H9 (cell line): ENCODE data around the gene NINL. TPM values are rescaled to one million over a fixed set of nuclear protein-coding genes. Genes with fewer than 3 reads are reported as not detected.
A peak's percentile ranks its signal among the peaks of the same experiment; 100 is the strongest.

Source experiments
- DNase-seq: peaks from one replicate; pipeline ENCODE4 v3.0.0-alpha.2; 2017
- H2AFZ ChIP-seq: one replicate; pipeline ENCODE4 v1.6.1; 2013; ENCODE audit warnings: mild to moderate bottlenecking, low read length, control low read depth, moderate library complexity
- H2AK5ac ChIP-seq: 2 replicates; pipeline ENCODE4 v1.6.1; 2013; ENCODE audit warnings: low read length, control low read depth, mixed read lengths; ENCODE audit not compliant: insufficient read length
- H2BK120ac ChIP-seq: one replicate; pipeline ENCODE4 v1.6.1; 2013; ENCODE audit warnings: low read depth, mild to moderate bottlenecking, low read length, control low read depth, inconsistent platforms; ENCODE audit not compliant: poor library complexity, severe bottlenecking
- H2BK12ac ChIP-seq: 2 replicates; pipeline ENCODE4 v1.6.1; 2013; ENCODE audit warnings: low read length, control low read depth, mixed read lengths, low read depth; ENCODE audit not compliant: insufficient read length
- H2BK15ac ChIP-seq: 2 replicates; pipeline ENCODE4 v1.6.1; 2013; ENCODE audit warnings: low read depth, low read length, control low read depth
- H2BK20ac ChIP-seq: one replicate; pipeline ENCODE4 v1.6.1; 2013; ENCODE audit warnings: low read depth, mild to moderate bottlenecking, low read length, control low read depth, inconsistent platforms; ENCODE audit not compliant: poor library complexity, severe bottlenecking
- H2BK5ac ChIP-seq: 2 replicates; pipeline ENCODE4 v1.6.1; 2013; ENCODE audit warnings: low read length, control low read depth, mixed read lengths; ENCODE audit not compliant: insufficient read length
- H3K14ac ChIP-seq: 2 replicates; pipeline ENCODE4 v1.6.1; 2013; ENCODE audit warnings: low read length, control low read depth; ENCODE audit not compliant: insufficient read depth
- H3K18ac ChIP-seq: 2 replicates; pipeline ENCODE4 v1.6.1; 2013; ENCODE audit warnings: low read depth, mild to moderate bottlenecking, mixed read lengths, low read length, control low read depth; ENCODE audit not compliant: insufficient read length
- H3K23ac ChIP-seq: 2 replicates; pipeline ENCODE4 v1.6.1; 2013; ENCODE audit warnings: low read length, control low read depth, mixed read lengths, low read depth; ENCODE audit not compliant: insufficient read length
- H3K23me2 ChIP-seq: 2 replicates; pipeline ENCODE4 v1.6.1; 2013; ENCODE audit warnings: low read depth, mild to moderate bottlenecking, mixed read lengths, low read length, control low read depth; ENCODE audit not compliant: insufficient read length, poor library complexity, severe bottlenecking
- H3K27ac ChIP-seq: 2 replicates; pipeline ENCODE4 v1.5.1; 2013; ENCODE audit warnings: low read length, control low read depth, mixed read lengths, low read depth; ENCODE audit not compliant: insufficient read length
- H3K27me3 ChIP-seq: 2 replicates; pipeline ENCODE4 v1.6.1; 2013; ENCODE audit warnings: low read length, control low read depth, inconsistent platforms; ENCODE audit not compliant: insufficient read depth
- H3K4ac ChIP-seq: 2 replicates; pipeline ENCODE4 v1.6.1; 2013; ENCODE audit warnings: low read depth, mild to moderate bottlenecking, control low read depth, inconsistent platforms, low read length, moderate library complexity
- H3K4me1 ChIP-seq: 2 replicates; pipeline ENCODE4 v1.6.1; 2013; ENCODE audit warnings: low read length, control low read depth, inconsistent platforms; ENCODE audit not compliant: insufficient read depth
- H3K4me2 ChIP-seq: 2 replicates; pipeline ENCODE4 v1.6.1; 2013; ENCODE audit warnings: low read length, control low read depth, mixed read lengths; ENCODE audit not compliant: insufficient read length, insufficient read depth
- H3K56ac ChIP-seq: 2 replicates; pipeline ENCODE4 v1.6.1; 2013; ENCODE audit warnings: low read depth, mild to moderate bottlenecking, mixed read lengths, low read length, control low read depth; ENCODE audit not compliant: insufficient read length
- H3K79me1 ChIP-seq: 2 replicates; pipeline ENCODE4 v1.6.1; 2013; ENCODE audit warnings: low read depth, mild to moderate bottlenecking, moderate library complexity, low read length, control low read depth, inconsistent platforms; ENCODE audit not compliant: insufficient read depth, poor library complexity, severe bottlenecking
- H3K79me2 ChIP-seq: 2 replicates; pipeline ENCODE4 v1.6.1; 2013; ENCODE audit warnings: low read length, control low read depth, inconsistent platforms; ENCODE audit not compliant: insufficient read depth
- H3K9ac ChIP-seq: 2 replicates; pipeline ENCODE4 v1.6.1; 2013; ENCODE audit warnings: low read length, control low read depth, mixed read lengths; ENCODE audit not compliant: insufficient read length; ENCODE audit errors: extremely low read depth
- H3K9me3 ChIP-seq: one replicate; pipeline ENCODE4 v1.6.1; 2013; ENCODE audit warnings: low read depth, low read length, inconsistent platforms; ENCODE audit not compliant: control insufficient read depth
- H3T11ph ChIP-seq: one replicate; pipeline ENCODE4 v1.6.1; 2013; ENCODE audit warnings: mild to moderate bottlenecking, low read length, control low read depth, inconsistent platforms
- H4K20me1 ChIP-seq: one replicate; pipeline ENCODE4 v1.6.1; 2013; ENCODE audit not compliant: control insufficient read depth, insufficient read length, insufficient read depth
- H4K5ac ChIP-seq: 2 replicates; pipeline ENCODE4 v1.6.1; 2013; ENCODE audit warnings: low read depth, mild to moderate bottlenecking, mixed read lengths, low read length, control low read depth; ENCODE audit not compliant: insufficient read length
- H4K8ac ChIP-seq: replicated peaks from 2 replicates; pipeline ENCODE4 v1.6.1; 2013; ENCODE audit warnings: low read length, control low read depth, mixed read lengths, low read depth; ENCODE audit not compliant: insufficient read length
- H4K91ac ChIP-seq: 2 replicates; pipeline ENCODE4 v1.6.1; 2013; ENCODE audit warnings: low read depth, mild to moderate bottlenecking, moderate library complexity, mixed read lengths, low read length, control low read depth; ENCODE audit not compliant: insufficient read length
- H3K27ac Mint-ChIP-seq, 3 experiments: 2 replicates in 2 of 3; 3 replicates in 1 of 3; pipeline ENCODE4 v1.8.0; 2020 to 2021; ENCODE audit warnings: mixed read lengths in 3 of 3, mild to moderate bottlenecking in 1 of 3, moderate library complexity in 1 of 3
- H3K27me3 Mint-ChIP-seq: 2 replicates; pipeline ENCODE4 v1.8.0; 2021; ENCODE audit warnings: low read depth, mild to moderate bottlenecking, moderate library complexity, mixed read lengths
- H3K36me3 Mint-ChIP-seq, 3 experiments: 2 replicates in 2 of 3; 3 replicates in 1 of 3; pipeline ENCODE4 v1.8.0; 2020 to 2021; ENCODE audit warnings: low read depth in 3 of 3, mixed read lengths in 3 of 3; ENCODE audit not compliant: insufficient read depth in 1 of 3
- H3K4me1 Mint-ChIP-seq, 2 experiments: 2 replicates each; pipeline ENCODE4 v1.8.0; 2020; ENCODE audit warnings: mixed read lengths in 2 of 2
- H3K4me3 Mint-ChIP-seq, 2 experiments: 2 replicates in 1 of 2; 3 replicates in 1 of 2; pipeline ENCODE4 v1.8.0; 2020 to 2021; ENCODE audit warnings: mild to moderate bottlenecking in 2 of 2, mixed read lengths in 2 of 2, moderate library complexity in 1 of 2
- H3K9me3 Mint-ChIP-seq, 2 experiments: 2 replicates in 1 of 2; 3 replicates in 1 of 2; pipeline ENCODE4 v1.8.0; 2020; ENCODE audit warnings: mild to moderate bottlenecking in 2 of 2, mixed read lengths in 2 of 2, moderate library complexity in 1 of 2
- CTCF ChIP-seq: fragments of 200-600 bp; sonication (generic); conservative IDR thresholded peaks from 3 replicates; pipeline ENCODE4 v1.8.0; 2021; ENCODE audit warnings: antibody characterized with exemption, mild to moderate bottlenecking
- WGBS: extraction: QIAGEN DNeasy Blood & Tissue Kit; methylation state at CpG from one replicate; pipeline ENCODE4 v1.1.7; 2013; ENCODE audit warnings: missing lambda C conversion rate, low lambda C conversion rate, mixed read lengths; ENCODE audit not compliant: insufficient read length; ENCODE audit errors: extremely low coverage; 5-methylcytosine and 5-hydroxymethylcytosine counted together
- total RNA-seq: library from RNA; stranded (reverse); gene quantifications from 2 replicates; pipeline ENCODE4 v1.2.1, GENCODE V29; 2021

NINL gene
- total RNA-seq, 1 experiment from 2014 or later: 34.3 TPM

- H4K20me1 ChIP-seq: peaks cover 2% of the 10 kb centered on the region
- no peak overlapping the region for H2BK5ac ChIP-seq
- DNase-seq: no peak
- H2AK5ac ChIP-seq: no peak overlapping the region
- H3K36me3 Mint-ChIP-seq: peaks cover 29 to 37% (median 32%) of the 10 kb centered on the region in 3 experiments
- no peak overlapping the region for H2BK15ac ChIP-seq
- peaks cover 24% of the 10 kb centered on the region; the same call in 1 of the 2 replicates for H3K79me2 ChIP-seq
- H3K27me3 Mint-ChIP-seq: no peaks in the 10 kb centered on the region
- no peak overlapping the region for H3K27ac ChIP-seq
- H2BK12ac ChIP-seq: no peak overlapping the region
- H3K23me2 ChIP-seq: peaks cover 2% of the 10 kb centered on the region
- no peak overlapping the region for H3K9ac ChIP-seq
- H2BK120ac ChIP-seq: no peak overlapping the region
- H3K18ac ChIP-seq: no peak overlapping the region
- H2AFZ ChIP-seq: no peak overlapping the region
- no peak for TF ChIP-seq CTCF
- H4K91ac ChIP-seq: no peak overlapping the region
- no peak overlapping the region for H3T11ph ChIP-seq
- no peaks in the 10 kb centered on the region for H3K9me3 Mint-ChIP-seq
- no peak overlapping the region for H3K4ac ChIP-seq
- H3K27me3 ChIP-seq: no peaks in the 10 kb centered on the region
- peaks cover 26 to 44% of the 10 kb centered on the region in 2 experiments for H3K4me1 Mint-ChIP-seq
- H4K5ac ChIP-seq: no peak overlapping the region
- WGBS: no CpG with 5 or more reads among the region's 2 CpGs
- no peak overlapping the region for H2BK20ac ChIP-seq
- peak overlapping the region; percentile 80 to 95 (median 89); a peak in 6 of 7 replicates for H3K27ac Mint-ChIP-seq
- H3K56ac ChIP-seq: no peak overlapping the region
- no peak overlapping the region for H3K14ac ChIP-seq
- H3K4me1 ChIP-seq: no peaks in the 10 kb centered on the region
- peaks cover 7% of the 10 kb centered on the region for H3K79me1 ChIP-seq
- H4K8ac ChIP-seq: no peak overlapping the region
- H3K9me3 ChIP-seq: no peaks in the 10 kb centered on the region
- H3K23ac ChIP-seq: no peak overlapping the region
- no peak overlapping the region for H3K4me3 Mint-ChIP-seq
- H3K4me2 ChIP-seq: no peak overlapping the region
These were observed 14.1 kb downstream of the NINL start for GRCh38 chr20:25571240-25571639.
